GM18526 (cell line): ENCODE measurements around the gene HOXD9.

Source experiments
- POLR2A ChIP-seq: IDR thresholded peaks from 3 replicates; pipeline ENCODE4 v1.6.1; 2011; ENCODE audit not compliant: insufficient read length; ENCODE audit errors: extremely low read depth

The HOXD9 gene

GRCh38 chr2:176111309-176111663 is 11.2 kb upstream of the HOXD9 start:
- no peak for TF ChIP-seq POLR2A

GRCh38 chr2:176111846-176112374 is 10.6 kb upstream of the HOXD9 start:
- TF ChIP-seq POLR2A = no peak

- TF ChIP-seq POLR2A = no peak
Observed at GRCh38 chr2:176112375-176113302, 9.9 kb upstream of the HOXD9 start.

GRCh38 chr2:176114120-176114929 is 8.2 kb upstream of the HOXD9 start:
- no peak for TF ChIP-seq POLR2A

- TF ChIP-seq POLR2A = no peak
Observed at GRCh38 chr2:176114930-176115625, 7.4 kb upstream of the HOXD9 start.

- no peak for TF ChIP-seq POLR2A
Observed at GRCh38 chr2:176115883-176116813, 6.4 kb upstream of the HOXD9 start, which contains the start of gene HOXD10. HOXD10 (plus strand) TSS chr2:176116778; CDS start chr2:176116834, 56 bp downstream.

- TF ChIP-seq POLR2A = no peak
Observed at GRCh38 chr2:176117162-176117822, 5.2 kb upstream of the HOXD9 start.

GRCh38 chr2:176117823-176118371 is 4.6 kb upstream of the HOXD9 start:
- no peak for TF ChIP-seq POLR2A

GRCh38 chr2:176118601-176119339 is 3.7 kb upstream of the HOXD9 start:
- no peak for TF ChIP-seq POLR2A

GRCh38 chr2:176120364-176121189 is 1.9 kb upstream of the HOXD9 start:
- TF ChIP-seq POLR2A = no peak

- no peak for TF ChIP-seq POLR2A
Observed at GRCh38 chr2:176121190-176122051, 1.1 kb upstream of the HOXD9 start.
